ENCODE data around the gene JUND. TPM values are rescaled to one million over a fixed set of nuclear protein-coding genes. Genes with fewer than 3 reads are reported as not detected.

JUND gene
- total RNA-seq, 1 donor from 2014 or later: 225 TPM

DNA sequence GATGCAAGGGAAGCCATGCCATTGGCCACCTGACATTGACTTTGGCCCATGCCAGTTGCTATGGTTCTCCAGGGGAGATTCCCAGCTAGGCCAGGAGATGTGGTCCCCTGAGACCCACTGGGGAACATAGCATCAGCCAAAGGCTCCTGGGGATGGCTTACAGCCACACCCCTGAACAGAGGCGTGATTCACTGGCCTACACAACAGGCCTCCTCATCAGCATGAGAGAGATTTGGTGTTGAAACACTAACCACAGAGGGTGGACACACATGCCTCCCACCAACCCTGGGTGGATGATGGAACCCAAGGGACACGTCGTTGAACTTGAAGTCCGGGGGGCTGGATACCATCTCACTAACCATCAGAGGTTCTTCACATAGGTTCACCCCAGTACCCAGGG lies 21.5 kb downstream of the JUND start:
- CTCF ChIA-PET: no interaction called here
- H3K27ac Mint-ChIP-seq: no peak overlapping the region
- DNase-seq (no peak), ATAC-seq (ENCODE audit: low read depth) (no peak)
- intact Hi-C loops (cut with micrococcal nuclease): no loop called here
- H3K4me1 Mint-ChIP-seq: peaks cover 6% of the 10 kb centered on the region
- no peak for TF ChIP-seq CTCF (IDR thresholded peaks at IDR 0.05)
- POLR2A ChIA-PET: no interaction called here
- no peaks in the 10 kb centered on the region for H3K9me3 Mint-ChIP-seq
- peaks cover 27% of the 10 kb centered on the region for H3K36me3 Mint-ChIP-seq (ENCODE audit: low read depth)
- H3K27me3 Mint-ChIP-seq: no peaks in the 10 kb centered on the region
- no peak overlapping the region for H3K4me3 Mint-ChIP-seq

- DNase-seq (no peak), ATAC-seq (ENCODE audit: low read depth) (no peak)
- POLR2A ChIA-PET: interaction anchor here (0.6 kb wide), 1 partner anchor 19 kb away, joined by 3 read pairs; no protein-coding TSS in a partner anchor
- Mint-ChIP-seq H3K27me3 (no peaks in the 10 kb centered on the region), H3K36me3 (ENCODE audit: low read depth) (peaks cover 13% of the 10 kb centered on the region), H3K27ac (no peak overlapping the region), H3K9me3 (no peaks in the 10 kb centered on the region), H3K4me3 (no peak overlapping the region), H3K4me1 (peaks cover 26% of the 10 kb centered on the region)
- intact Hi-C loops (cut with micrococcal nuclease): no loop called here
- TF ChIP-seq CTCF (IDR thresholded peaks at IDR 0.05): no peak
- CTCF ChIA-PET: interaction anchor here (1.0 to 6.0 kb wide), 2 partner anchors 22 to 49 kb away, joined by 3 to 30 read pairs; partner anchors contain the start of gene JUND
Measured at GRCh38 chr19:18257503-18258470, 23.6 kb downstream of the JUND start.

DNA sequence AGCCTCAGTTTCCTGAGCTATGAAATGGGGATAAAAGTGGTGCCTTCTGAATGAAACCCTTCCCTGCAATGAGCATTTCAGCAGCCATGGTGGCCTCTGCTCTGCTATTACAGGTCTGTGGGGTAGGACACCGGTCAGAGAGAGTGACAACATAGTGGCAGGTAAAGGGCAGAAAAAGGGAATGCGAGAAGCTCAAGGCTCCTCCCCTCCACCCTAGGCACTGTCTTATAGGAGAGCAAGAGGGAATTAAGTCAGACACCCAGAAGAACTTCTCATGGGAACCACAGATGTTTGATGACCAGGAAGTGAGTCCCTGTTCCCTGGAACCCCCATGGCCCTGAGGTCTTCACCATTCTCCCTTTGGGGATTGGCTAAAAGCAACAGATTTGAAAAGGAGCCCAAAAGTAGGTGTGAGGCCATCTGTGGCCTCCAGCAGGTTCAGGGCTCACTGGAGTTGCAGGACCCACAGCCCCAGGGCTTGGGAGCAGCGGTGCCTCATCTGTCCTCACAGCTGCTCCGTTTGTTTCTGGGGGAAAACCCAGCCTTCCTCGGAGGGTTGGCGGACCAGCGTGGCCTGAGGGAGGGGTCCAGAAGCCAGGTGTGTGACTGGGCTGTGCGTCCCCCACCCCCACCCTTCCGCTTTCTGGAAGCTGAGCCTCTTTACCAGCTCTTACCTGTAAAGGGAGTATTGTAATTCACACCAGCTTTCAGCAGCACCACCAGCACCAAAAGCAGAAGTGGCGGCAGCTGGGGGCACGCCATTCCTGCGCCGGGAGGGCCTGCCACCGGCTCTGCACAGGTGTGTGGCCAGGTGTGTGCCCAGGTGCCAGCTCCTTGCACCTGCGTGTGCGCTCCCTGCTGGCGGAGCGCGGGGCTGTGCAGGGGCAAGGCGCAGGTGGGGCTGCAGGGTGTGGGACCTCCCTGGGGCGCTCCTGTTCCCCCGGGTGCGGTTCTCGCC lies 26.6 kb downstream of the JUND start:
- ATAC-seq (ENCODE audit: low read depth) (peak; percentile 23), DNase-seq (peak; percentile 46)
- Mint-ChIP-seq H3K4me1 (peaks cover 33% of the 10 kb centered on the region), H3K27ac (peak overlapping the region; percentile 50), H3K4me3 (no peak overlapping the region), H3K9me3 (no peaks in the 10 kb centered on the region), H3K27me3 (peaks cover 2% of the 10 kb centered on the region), H3K36me3 (ENCODE audit: low read depth) (peaks cover 7% of the 10 kb centered on the region)
- TF ChIP-seq CTCF (IDR thresholded peaks at IDR 0.05): no peak
- intact Hi-C loops (cut with micrococcal nuclease): no loop called here
- CTCF ChIA-PET: interaction anchor here (0.9 to 7.7 kb wide), 9 partner anchors 25 to 247 kb away, joined by 3 to 95 read pairs (median 6); partner anchors contain the start of genes ARRDC2 and JUND
- POLR2A ChIA-PET: interaction anchor here (0.5 to 4.3 kb wide), 16 partner anchors 18 to 396 kb away, joined by 3 to 42 read pairs (median 4); partner anchors contain the start of genes IQCN, JUND, KXD1 and LSM4

DNA sequence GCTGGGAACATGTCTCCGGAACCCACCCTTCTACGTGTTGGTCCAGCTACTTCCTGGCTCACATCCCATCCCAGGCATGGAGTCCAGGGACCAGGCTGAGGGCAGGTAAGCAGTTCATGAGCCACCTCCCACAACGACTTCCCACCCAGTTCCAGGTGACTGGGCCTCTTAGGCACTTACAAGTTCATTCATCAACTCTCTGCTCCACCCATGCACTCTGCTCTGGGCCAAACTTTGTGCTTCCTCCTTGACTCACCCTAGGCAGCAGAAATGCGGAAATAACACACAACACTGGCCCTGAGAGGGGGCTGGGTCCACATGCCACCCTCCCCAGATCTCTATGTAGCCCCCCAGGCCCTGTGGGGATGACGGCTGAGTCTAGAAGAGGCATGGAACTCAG lies 27.7 kb downstream of the JUND start:
- DNase-seq: no peak
- peaks cover 33% of the 10 kb centered on the region for H3K4me1 Mint-ChIP-seq
- ATAC-seq (ENCODE audit: low read depth): peak; percentile 79
- H3K9me3 Mint-ChIP-seq: no peaks in the 10 kb centered on the region
- ChIA-PET POLR2A (interaction anchor here (0.5 to 4.3 kb wide), 10 partner anchors 22 to 304 kb away, joined by 3 to 42 read pairs (median 6); partner anchors contain the start of genes JUND, KXD1, MPV17L2 and RAB3A), CTCF (interaction anchor here (0.9 to 7.7 kb wide), 12 partner anchors 18 to 246 kb away, joined by 3 to 95 read pairs (median 7); partner anchors contain the start of genes ARRDC2 and JUND)
- H3K27ac Mint-ChIP-seq: peak overlapping the region; percentile 50
- H3K27me3 Mint-ChIP-seq: peaks cover 2% of the 10 kb centered on the region
- no peak overlapping the region for H3K4me3 Mint-ChIP-seq
- H3K36me3 Mint-ChIP-seq (ENCODE audit: low read depth): peaks cover 6% of the 10 kb centered on the region
- no peak for TF ChIP-seq CTCF (IDR thresholded peaks at IDR 0.05)
- intact Hi-C loops (cut with micrococcal nuclease): loop anchor here (2.0 kb wide), 1 partner anchor 85 kb away; no protein-coding TSS in a partner anchor

Measured in activated B cell treated with CpG ODN at 0.5 μM for 24 hours (primary cell).